Stimulated activated CD8-positive, alpha-beta memory T cell treated with anti-CD3 and anti-CD28 coated beads, Interleukin-7, amount 100 ng/mL, for 1 hour (primary cell): ENCODE measurements around the gene PXN.

Source experiments
- DNase-seq, 2 donors: peaks; one replicate each; pipeline ENCODE4 v3.0.0-alpha.2; 2020; ENCODE audit warnings: low read depth in 2 of 2

PXN gene

DNA sequence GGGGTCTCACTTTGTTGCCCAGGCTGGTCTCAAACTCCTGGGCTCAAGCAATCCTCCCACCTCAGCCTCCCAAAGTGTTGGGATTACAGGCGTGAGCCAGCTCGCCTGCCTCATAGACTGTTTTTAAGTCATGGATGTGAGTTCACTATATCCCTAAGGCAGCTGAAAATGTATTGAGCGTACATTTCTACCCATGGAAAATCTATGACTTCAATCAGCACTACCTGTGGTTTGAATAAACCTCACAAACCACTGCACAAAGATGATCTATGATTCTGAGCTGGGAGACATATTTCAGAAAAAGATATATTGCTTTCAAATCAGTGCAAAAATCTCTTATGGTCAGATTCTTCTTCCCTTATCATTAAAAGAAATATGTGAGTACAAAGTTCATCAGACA is 93.5 kb downstream of the PXN start:
- DNase-seq, result no peak

GRCh38 chr12:120170631-120171030 is 94.9 kb downstream of the PXN start:
- DNase-seq, result no peak

DNA sequence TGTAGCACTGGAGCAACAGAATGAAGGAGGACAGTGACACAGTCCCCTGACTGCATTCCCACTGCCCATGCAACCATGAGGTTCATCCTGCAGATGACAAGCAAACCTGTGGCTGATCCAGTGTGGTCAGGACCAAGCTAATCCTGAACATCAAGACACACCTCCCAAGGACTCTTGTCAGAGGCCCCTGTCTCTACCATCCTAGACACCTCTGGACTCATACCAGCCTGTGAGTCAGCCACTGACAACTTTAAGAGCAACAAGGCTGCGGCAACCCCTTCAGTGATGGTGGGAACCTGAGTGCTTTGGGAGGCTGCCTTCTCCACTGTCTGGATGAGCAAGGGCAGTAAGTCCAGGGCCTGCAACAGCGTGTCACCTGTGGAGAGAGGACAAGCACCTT is 95.6 kb downstream of the PXN start:
- DNase-seq, result no peak

DNA sequence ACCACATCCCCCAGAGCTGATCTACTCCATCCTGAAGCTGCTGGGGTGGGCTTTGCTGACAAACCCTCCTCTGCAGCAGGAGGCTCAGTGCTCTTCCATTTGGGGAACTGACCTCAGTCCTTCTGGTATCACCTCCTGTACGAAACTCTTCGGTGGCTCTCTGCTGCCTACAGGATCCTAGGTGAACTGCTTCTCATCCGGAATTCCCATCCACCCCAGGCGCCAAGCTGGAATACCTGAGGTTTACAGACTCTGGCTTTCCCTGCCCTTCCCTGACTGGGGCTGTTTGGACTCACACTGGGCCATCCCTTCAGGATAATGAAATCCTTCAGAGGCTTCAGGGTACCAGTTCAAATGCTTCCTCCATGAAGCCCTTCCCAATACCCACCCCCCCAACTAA is 97.2 kb downstream of the PXN start:
- no peak for DNase-seq

GRCh38 chr12:120167529-120168095 is 97.9 kb downstream of the PXN start:
- DNase-seq, result no peak

GRCh38 chr12:120164293-120164692 is 101.2 kb downstream of the PXN start:
- no peak for DNase-seq

DNA sequence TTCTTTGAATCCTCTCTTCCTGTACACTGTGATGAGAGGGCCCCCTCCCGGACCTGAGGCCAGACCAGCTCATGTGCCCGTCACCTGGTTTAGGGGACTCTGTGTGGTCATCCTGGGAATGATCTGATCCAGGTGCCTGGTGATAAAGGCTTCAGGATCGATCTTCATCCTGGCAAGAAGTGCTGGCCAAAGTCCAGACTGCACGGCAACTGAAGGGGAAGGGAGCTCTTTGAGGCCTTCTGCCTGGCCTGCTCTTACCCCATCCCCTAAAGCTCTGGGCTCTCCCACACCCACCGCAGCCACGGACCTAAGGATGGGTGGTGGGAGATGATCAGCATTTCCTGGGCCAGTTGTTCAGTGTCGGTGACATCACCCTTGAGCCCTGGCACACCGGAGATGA is 102.8 kb downstream of the PXN start:
- DNase-seq, result no peak

DNA sequence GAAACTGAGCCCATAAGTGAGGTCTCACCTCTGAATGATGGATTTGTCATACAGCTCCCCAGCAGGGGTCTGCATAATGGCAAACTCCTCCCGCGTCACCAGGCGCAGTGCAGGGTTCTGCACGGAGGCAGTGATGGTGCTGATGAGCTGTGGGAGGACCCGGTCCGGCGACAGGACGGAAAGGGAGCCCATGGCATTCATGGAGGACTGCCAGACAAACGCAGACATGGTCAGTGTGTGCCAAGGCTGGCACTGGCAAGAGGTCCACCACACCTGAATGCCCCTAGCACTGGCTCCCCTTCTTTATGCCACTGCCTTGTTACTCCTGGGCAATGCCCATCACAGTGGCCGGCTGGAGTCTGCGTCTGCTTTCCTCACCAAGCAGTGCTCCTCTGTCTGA is 103.7 kb downstream of the PXN start:
- no peak for DNase-seq
